HepG2 (cell line): Measurements from ENCODE around the gene CEBPA. TPM values are rescaled to one million over a fixed set of nuclear protein-coding genes. Genes with fewer than 3 reads are reported as not detected.
A peak's percentile ranks its signal among the peaks of the same experiment; 100 is the strongest.

Experiments used
- AGO1 ChIP-seq: fragments of 200-400 bp; formaldehyde crosslinking; IDR thresholded peaks from 2 replicates; pipeline ENCODE4 v1.6.1; 2017; ENCODE audit warnings: mild to moderate bottlenecking, low read depth, low read length, moderate library complexity; ENCODE audit not compliant: poor library complexity, severe bottlenecking
- CEBPG ChIP-seq: IDR thresholded peaks from 2 replicates; pipeline ENCODE4 v1.6.1; 2016
- FOXA1 ChIP-seq, 2 experiments: fragments of 450-650 bp in 1 of 2; sonication (generic) in 1 of 2; formaldehyde crosslinking in 1 of 2; IDR thresholded peaks; 2 replicates each; pipeline versions ENCODE4 v1.4.0 to v1.6.1; 2016 to 2020; ENCODE audit warnings: missing genetic modification reagents in 1 of 2
- PHF5A ChIP-seq: IDR thresholded peaks from one replicate; pipeline ENCODE4 v1.6.1; 2018; ENCODE audit warnings: low read depth, missing genetic modification reagents; ENCODE audit not compliant: unreplicated experiment
- PHF8 ChIP-seq: sonication (generic); formaldehyde crosslinking; IDR thresholded peaks from 2 replicates; pipeline ENCODE4 v1.5.0; 2020; ENCODE audit warnings: missing genetic modification reagents
- SCMH1 ChIP-seq: sonication (generic); formaldehyde crosslinking; IDR thresholded peaks from 2 replicates; pipeline ENCODE4 v1.9.0; 2021; ENCODE audit warnings: missing genetic modification reagents, mild to moderate bottlenecking, borderline replicate concordance
- ZNF232 ChIP-seq: sonication (generic); formaldehyde crosslinking; IDR thresholded peaks from 2 replicates; pipeline ENCODE4 v1.4.0; 2020; ENCODE audit warnings: missing genetic modification reagents, borderline replicate concordance
- ZNF263 ChIP-seq: sonication (generic); formaldehyde crosslinking; IDR thresholded peaks from 2 replicates; pipeline ENCODE4 v1.4.0; 2020; ENCODE audit warnings: missing genetic modification reagents
- ZNF430 ChIP-seq: sonication (generic); formaldehyde crosslinking; IDR thresholded peaks from 2 replicates; pipeline ENCODE4 v1.9.0; 2021; ENCODE audit warnings: mild to moderate bottlenecking, missing genetic modification reagents
- polyA plus RNA-seq, 8 experiments: library from polyadenylated mRNA; depleted of rRNA in 3 of 8; stranded (reverse) in 7 of 8; unstranded in 1 of 8; fragments of >200 nt; fragmentation: Illumina TruSeq in 4 of 8; extraction: Trizol in 4 of 8; gene quantifications; 2 replicates each; pipeline versions ENCODE4 v1.2.1 to v1.2.3, GENCODE V29; 2011 to 2016; ENCODE audit warnings: low read depth in 4 of 8, missing spikeins in 1 of 8, mixed read lengths in 1 of 8; ENCODE audit not compliant: insufficient read depth in 1 of 8
- total RNA-seq, 5 experiments: library from RNA; depleted of rRNA; stranded (reverse); fragments of >200 nt; fragmentation: Illumina TruSeq; extraction: Trizol; gene quantifications; 2 replicates each; pipeline ENCODE4 v1.2.3, GENCODE V29; 2016; ENCODE audit warnings: low read depth in 1 of 5
- TF ChIP-seq, protein P1 (sequence below), 2 experiments: fragments of 450-650 bp in 1 of 2; sonication (generic) in 1 of 2; formaldehyde crosslinking in 1 of 2; IDR thresholded peaks; 2 replicates each; pipeline versions ENCODE4 v1.6.1 to v1.8.0; 2016 to 2022; ENCODE audit warnings: antibody characterized with exemption in 1 of 2, mild to moderate bottlenecking in 1 of 2, missing genetic modification reagents in 1 of 2
- TF ChIP-seq, protein P2 (sequence below): sonication (generic); formaldehyde crosslinking; IDR thresholded peaks from 2 replicates; pipeline ENCODE4 v1.4.0; 2020; ENCODE audit warnings: missing genetic modification reagents, mild to moderate bottlenecking, borderline replicate concordance

Gene CEBPA
- total and polyA plus RNA-seq, 2 of the 13 experiments (the other 11 are each of a cell fraction or from before 2014, with no cell fraction given) = 24.8 to 103 TPM

DNA sequence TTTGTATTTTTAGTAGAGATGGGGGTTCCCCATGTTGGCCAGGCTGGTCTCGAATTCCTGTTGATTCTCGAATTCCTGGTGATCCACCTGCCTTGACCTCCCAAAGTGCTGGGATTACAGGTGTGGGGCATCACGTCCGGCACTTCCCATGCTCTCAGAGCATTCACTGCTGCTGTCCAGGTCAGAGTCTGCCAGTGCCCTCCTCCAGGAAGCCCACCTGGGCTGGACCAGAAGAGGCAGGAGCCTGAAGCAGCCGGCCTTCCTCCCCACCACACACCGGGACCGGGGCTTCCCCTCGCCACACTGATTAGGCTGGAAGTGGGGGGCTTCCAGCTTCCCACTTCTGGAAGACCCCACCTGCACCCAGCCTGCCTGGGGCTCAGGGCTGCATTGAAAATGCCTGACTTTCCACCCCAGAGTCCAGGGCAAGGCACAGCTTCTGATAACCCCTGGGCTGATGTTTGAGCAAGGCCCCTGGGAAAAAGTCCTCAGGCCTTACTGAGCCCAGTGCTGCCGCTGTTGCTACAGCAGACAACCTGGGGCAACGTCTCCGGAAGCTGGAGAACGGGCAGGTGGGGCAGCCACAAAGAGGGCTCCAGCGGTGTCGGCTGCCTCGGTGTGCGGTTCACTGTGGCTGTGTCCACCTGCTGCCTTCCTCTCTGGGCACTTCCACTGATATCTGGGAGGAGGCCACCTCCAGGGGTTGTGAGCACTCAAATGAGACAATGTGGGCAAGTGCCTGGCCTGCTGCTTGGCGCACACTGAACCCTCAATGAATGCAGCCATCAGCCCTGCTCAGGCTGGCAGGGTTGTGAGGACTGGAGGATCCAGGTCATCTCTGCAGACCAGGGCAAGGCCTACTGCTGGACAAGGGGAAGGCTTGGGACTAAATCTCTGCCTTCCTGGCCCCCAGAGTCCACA, 22.6 kb downstream of the CEBPA start (continued):
- TF ChIP-seq, protein P1, sequence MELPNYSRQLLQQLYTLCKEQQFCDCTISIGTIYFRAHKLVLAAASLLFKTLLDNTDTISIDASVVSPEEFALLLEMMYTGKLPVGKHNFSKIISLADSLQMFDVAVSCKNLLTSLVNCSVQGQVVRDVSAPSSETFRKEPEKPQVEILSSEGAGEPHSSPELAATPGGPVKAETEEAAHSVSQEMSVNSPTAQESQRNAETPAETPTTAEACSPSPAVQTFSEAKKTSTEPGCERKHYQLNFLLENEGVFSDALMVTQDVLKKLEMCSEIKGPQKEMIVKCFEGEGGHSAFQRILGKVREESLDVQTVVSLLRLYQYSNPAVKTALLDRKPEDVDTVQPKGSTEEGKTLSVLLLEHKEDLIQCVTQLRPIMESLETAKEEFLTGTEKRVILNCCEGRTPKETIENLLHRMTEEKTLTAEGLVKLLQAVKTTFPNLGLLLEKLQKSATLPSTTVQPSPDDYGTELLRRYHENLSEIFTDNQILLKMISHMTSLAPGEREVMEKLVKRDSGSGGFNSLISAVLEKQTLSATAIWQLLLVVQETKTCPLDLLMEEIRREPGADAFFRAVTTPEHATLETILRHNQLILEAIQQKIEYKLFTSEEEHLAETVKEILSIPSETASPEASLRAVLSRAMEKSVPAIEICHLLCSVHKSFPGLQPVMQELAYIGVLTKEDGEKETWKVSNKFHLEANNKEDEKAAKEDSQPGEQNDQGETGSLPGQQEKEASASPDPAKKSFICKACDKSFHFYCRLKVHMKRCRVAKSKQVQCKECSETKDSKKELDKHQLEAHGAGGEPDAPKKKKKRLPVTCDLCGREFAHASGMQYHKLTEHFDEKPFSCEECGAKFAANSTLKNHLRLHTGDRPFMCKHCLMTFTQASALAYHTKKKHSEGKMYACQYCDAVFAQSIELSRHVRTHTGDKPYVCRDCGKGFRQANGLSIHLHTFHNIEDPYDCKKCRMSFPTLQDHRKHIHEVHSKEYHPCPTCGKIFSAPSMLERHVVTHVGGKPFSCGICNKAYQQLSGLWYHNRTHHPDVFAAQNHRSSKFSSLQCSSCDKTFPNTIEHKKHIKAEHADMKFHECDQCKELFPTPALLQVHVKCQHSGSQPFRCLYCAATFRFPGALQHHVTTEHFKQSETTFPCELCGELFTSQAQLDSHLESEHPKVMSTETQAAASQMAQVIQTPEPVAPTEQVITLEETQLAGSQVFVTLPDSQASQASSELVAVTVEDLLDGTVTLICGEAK (IDR thresholded peaks at IDR 0.05) = no peak
- TF ChIP-seq, protein P1 (CRISPR knock-in tag; IDR thresholded peaks at IDR 0.05) = no peak
- no peak for TF ChIP-seq SCMH1
- peak; percentile 37; the same call in 1 of the 2 replicates for TF ChIP-seq PHF8 (CRISPR knock-in tag)
- TF ChIP-seq ZNF263 = peak; percentile 19; the same call in 1 of the 2 replicates
- 0 out of 2 replicates have a peak, but pooled peaks have one; percentile 26 for TF ChIP-seq CEBPG (CRISPR knock-in tag)
- peak; percentile 33 for TF ChIP-seq PHF5A (CRISPR knock-in tag)
- TF ChIP-seq AGO1 = peak; percentile 36
- TF ChIP-seq FOXA1 (IDR thresholded peaks at IDR 0.05) = no peak
- 0 out of 2 replicates have a peak, but pooled peaks have one; percentile 11 for TF ChIP-seq FOXA1 (CRISPR knock-in tag; IDR thresholded peaks at IDR 0.05)
- TF ChIP-seq, protein P2, sequence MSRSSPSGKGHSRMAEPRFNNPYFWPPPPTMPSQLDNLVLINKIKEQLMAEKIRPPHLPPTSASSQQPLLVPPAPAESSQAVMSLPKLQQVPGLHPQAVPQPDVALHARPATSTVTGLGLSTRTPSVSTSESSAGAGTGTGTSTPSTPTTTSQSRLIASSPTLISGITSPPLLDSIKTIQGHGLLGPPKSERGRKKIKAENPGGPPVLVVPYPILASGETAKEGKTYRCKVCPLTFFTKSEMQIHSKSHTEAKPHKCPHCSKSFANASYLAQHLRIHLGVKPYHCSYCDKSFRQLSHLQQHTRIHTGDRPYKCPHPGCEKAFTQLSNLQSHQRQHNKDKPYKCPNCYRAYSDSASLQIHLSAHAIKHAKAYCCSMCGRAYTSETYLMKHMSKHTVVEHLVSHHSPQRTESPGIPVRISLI (CRISPR knock-in tag) = no peak
- 0 out of 2 replicates have a peak, but pooled peaks have one; percentile 40 for TF ChIP-seq ZNF232 (CRISPR knock-in tag)
- TF ChIP-seq ZNF430 (CRISPR knock-in tag) = peak; percentile 50; the same call in 1 of the 2 replicates
